Measurements from ENCODE around the gene WDR7. TPM values are rescaled to one million over a fixed set of nuclear protein-coding genes. Genes with fewer than 3 reads are reported as not detected.

The WDR7 gene
- total and polyA plus RNA-seq, 4 donors: 3.7 to 42.7 (median 19.0) TPM

DNA sequence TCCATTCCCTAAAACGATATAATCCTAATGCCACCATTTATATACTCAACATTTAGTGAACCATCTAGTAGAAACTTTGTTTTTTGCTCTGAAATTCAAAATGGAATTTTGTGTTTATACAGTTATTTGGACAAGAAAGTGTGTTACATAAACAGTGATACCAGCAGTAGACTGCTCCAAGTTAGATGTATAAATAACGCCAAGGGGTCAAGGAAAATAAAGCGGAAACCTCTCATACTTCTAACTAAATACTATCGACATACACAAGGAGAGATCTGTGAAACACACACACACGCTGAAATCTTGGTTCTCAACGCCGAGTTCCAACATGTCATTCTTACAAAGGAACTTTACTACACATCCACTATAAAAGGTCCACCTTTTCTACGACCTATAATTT, 14.0 kb upstream of the WDR7 start:
- no peak for ATAC-seq (ENCODE audit: insufficient read depth, low FRiP score)
- Histone ChIP-seq H3K4me1 (ENCODE audit: control insufficient read depth in 5 of 5, insufficient read depth in 5 of 5, low read length in 5 of 5) (peaks cover 4 to 25% (median 10%) of the 10 kb centered on the region in 5 donors), H3K27me3 (ENCODE audit: control insufficient read depth in 3 of 3, insufficient read depth in 3 of 3, low read length in 2 of 3) (no peaks in the 10 kb centered on the region), H3K9me3 (ENCODE audit: control insufficient read depth in 4 of 4, insufficient read depth in 3 of 4, low read length in 3 of 4) (no peaks in the 10 kb centered on the region), H3K27ac (ENCODE audit: low read depth in 1 of 2, low read length in 1 of 2) (peak overlapping the region in 1 of 2 donors; percentile 96), H3K36me3 (ENCODE audit: control insufficient read depth in 4 of 4, insufficient read depth in 4 of 4, low read length in 4 of 4) (peaks cover 0 to 4% (median 2%) of the 10 kb centered on the region in 4 donors), H3K4me3 (peak overlapping the region; percentile 81), H3K9ac (ENCODE audit: insufficient read depth in 1 of 2, low read length in 2 of 2) (peak overlapping the region; percentile 93 to 97)
- no peak for TF ChIP-seq CTCF (IDR thresholded peaks at IDR 0.05; ENCODE audit: control extremely low read depth, extremely low read depth)
- WGBS, 2 donors: 8 to 12% methylated on average over 8 of the region's 8 CpGs
- DNase-seq: peak in 2 of 3 donors; percentile 71 to 76

DNA sequence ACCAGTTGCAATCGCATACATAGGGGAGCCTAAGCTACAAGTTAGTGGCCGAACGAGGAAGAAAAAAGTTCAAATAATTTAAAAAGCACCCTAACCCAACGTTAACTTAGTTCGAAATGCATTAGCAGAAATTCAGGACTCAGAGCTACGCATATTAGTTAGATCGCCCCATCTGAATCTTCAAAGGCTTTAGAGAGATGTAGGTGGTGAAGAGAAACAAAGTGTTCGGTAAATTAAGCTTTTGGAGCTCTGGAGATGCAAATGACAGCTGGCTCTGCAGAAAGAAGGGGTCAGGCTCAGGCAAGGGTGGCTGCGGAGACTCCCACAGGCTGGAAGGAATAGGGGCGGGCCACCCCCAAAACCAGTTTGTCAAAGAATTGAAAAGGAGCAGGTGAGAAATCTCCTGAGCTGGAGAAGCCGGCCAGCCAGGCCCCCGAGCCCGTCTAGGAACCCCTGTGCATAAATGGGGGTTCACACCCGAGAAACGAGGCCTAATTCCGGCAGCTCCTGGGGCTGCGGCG, 13.4 kb upstream of the WDR7 start:
- ATAC-seq (ENCODE audit: insufficient read depth, low FRiP score) (no peak), DNase-seq (peak in 2 of 3 donors; percentile 38 to 52)
- Histone ChIP-seq H3K9me3 (ENCODE audit: control insufficient read depth in 4 of 4, insufficient read depth in 3 of 4, low read length in 3 of 4) (no peaks in the 10 kb centered on the region), H3K36me3 (ENCODE audit: control insufficient read depth in 4 of 4, insufficient read depth in 4 of 4, low read length in 4 of 4) (peaks cover 0 to 3% (median under 1%) of the 10 kb centered on the region in 4 donors), H3K9ac (ENCODE audit: insufficient read depth in 1 of 2, low read length in 2 of 2) (peak overlapping the region; percentile 93 to 97), H3K27ac (ENCODE audit: low read depth in 1 of 2, low read length in 1 of 2) (peak overlapping the region; percentile 96 to 98), H3K4me1 (ENCODE audit: control insufficient read depth in 5 of 5, insufficient read depth in 5 of 5, low read length in 5 of 5) (peaks cover 4 to 22% (median 6%) of the 10 kb centered on the region in 5 donors), H3K4me3 (peak overlapping the region; percentile 81), H3K27me3 (ENCODE audit: control insufficient read depth in 3 of 3, insufficient read depth in 3 of 3, low read length in 2 of 3) (no peaks in the 10 kb centered on the region)
- WGBS, 2 donors: 1% methylated on average over 18 of the region's 18 CpGs
- no peak for TF ChIP-seq CTCF (IDR thresholded peaks at IDR 0.05; ENCODE audit: control extremely low read depth, extremely low read depth)

- peak within 1 kb of the TSS; percentile 81 for H3K4me3 ChIP-seq
- no peak for TF ChIP-seq CTCF (IDR thresholded peaks at IDR 0.05; ENCODE audit: control extremely low read depth, extremely low read depth)
- ATAC-seq (ENCODE audit: insufficient read depth, low FRiP score) (peak; percentile 96), DNase-seq (peak; percentile 100)
- peak within 1 kb of the TSS; percentile 95 to 97 for H3K9ac ChIP-seq (ENCODE audit: insufficient read depth in 1 of 2, low read length in 2 of 2)
- peaks cover 4 to 22% (median 6%) of the 10 kb centered on the region in 5 donors for H3K4me1 ChIP-seq (ENCODE audit: control insufficient read depth in 5 of 5, insufficient read depth in 5 of 5, low read length in 5 of 5)
- WGBS, 2 donors: 1% methylated on average over 63 to 64 of the region's 64 CpGs
- no peaks in the 10 kb centered on the region for H3K27me3 ChIP-seq (ENCODE audit: control insufficient read depth in 3 of 3, insufficient read depth in 3 of 3, low read length in 2 of 3)
- H3K36me3 ChIP-seq (ENCODE audit: control insufficient read depth in 4 of 4, insufficient read depth in 4 of 4, low read length in 4 of 4): peaks cover 0 to 3% (median 0%) of the 10 kb centered on the region in 4 donors
- no peaks in the 10 kb centered on the region for H3K9me3 ChIP-seq (ENCODE audit: control insufficient read depth in 4 of 4, insufficient read depth in 3 of 4, low read length in 3 of 4)
- H3K27ac ChIP-seq (ENCODE audit: low read depth in 1 of 2, low read length in 1 of 2): peak within 1 kb of the TSS; percentile 96 to 98
Measured at GRCh38 chr18:56638232-56639103, 12.7 kb upstream of the WDR7 start, which contains the start of gene TXNL1. TSS of gene TXNL1 (minus strand) at chr18:56638592. CDS start at chr18:56638440, 152 bp downstream.

All from lung (tissue), 12 donors.